GM18508 (cell line): ENCODE measurements around the gene TMEM144.

Experiments used
- ATAC-seq: cut with Tn5 transposase; IDR thresholded peaks from one replicate; pipeline ENCODE4 v1.9.1; 2021; ENCODE audit warnings: moderate number of reproducible peaks; ENCODE audit not compliant: insufficient read depth, unreplicated experiment

TMEM144 gene

GRCh38 chr4:158290912-158291311, 80.6 kb downstream of the TMEM144 start:
- no peak for ATAC-seq

- ATAC-seq, result no peak
Measured at GRCh38 chr4:158291334-158292055, 81.2 kb downstream of the TMEM144 start.

DNA sequence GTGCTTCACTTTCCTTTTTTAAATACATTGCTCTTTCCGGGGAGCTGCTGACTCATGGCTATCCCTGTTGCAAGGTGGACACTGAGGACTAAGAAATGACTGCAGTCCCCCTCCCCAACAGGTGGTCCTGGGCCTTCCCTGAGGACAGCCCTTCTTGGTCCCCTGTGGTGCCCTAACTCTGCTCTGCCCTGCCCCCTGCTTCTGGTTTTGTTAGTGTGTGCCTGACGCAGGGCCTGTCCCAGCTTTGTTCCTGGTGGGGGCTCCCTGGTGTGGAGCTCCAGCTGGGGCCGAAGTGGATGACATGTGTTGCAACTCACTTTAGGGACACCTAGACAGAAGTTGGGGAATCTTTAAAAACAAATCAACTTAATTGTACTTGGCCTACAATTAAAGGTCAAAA, 81.9 kb downstream of the TMEM144 start:
- no peak for ATAC-seq

GRCh38 chr4:158295053-158295452, 84.8 kb downstream of the TMEM144 start:
- no peak for ATAC-seq

GRCh38 chr4:158297866-158298265, 87.6 kb downstream of the TMEM144 start:
- ATAC-seq, result no peak

DNA sequence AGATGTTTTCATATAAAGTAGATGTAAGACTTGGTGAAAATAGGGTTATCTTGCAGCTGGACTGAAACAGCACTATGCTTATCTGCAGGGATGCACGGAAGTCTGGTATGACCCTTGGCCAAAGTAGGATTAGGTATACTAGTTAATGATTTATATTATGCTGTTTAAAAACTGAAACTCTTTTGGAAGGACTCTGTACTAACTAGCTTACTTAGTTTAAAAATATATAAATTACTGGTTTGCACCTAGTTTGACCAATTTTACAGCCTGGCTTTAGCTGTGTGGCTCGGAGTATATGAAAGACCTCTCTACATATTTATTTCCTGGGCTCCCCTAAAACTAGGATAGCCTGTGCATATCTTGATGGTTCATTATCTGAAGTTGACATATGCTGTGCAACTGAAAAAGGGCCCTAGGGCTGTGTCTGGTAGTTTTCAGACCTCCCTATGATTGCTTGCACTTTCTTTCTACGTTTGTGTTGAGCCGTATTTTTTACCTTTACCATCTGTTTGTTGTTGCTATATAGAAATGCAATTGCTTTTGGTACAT, 89.2 kb downstream of the TMEM144 start:
- ATAC-seq, result no peak

- ATAC-seq, result no peak
Measured at GRCh38 chr4:158300012-158300411, 89.7 kb downstream of the TMEM144 start.

- no peak for ATAC-seq
Measured at GRCh38 chr4:158302076-158302866, 92.0 kb downstream of the TMEM144 start.

DNA sequence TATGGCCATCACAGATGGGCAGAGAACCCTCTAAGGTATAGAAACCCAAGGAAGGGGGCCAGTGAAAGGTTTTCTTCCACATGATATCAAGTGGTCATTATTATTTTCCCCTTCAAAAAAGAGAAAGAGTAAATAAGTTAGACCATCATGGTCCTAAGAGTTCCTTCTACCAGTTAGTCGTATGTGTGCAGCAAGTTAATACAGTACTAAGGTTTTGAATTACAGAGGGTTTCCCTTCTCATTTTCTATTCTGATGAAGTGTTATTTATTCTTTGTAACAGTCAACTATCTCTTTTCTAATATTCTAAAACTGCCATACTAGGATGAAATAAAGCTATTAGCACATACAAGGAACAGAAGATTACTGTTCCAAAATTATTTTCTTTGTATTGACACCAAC, 94.4 kb downstream of the TMEM144 start:
- ATAC-seq, result no peak
